GM21528 (cell line): ENCODE results near the gene SETD5.

Source experiments
- ATAC-seq: cut with Tn5 transposase; IDR thresholded peaks from one replicate; pipeline ENCODE4 v1.9.1; 2021; ENCODE audit warnings: mild to moderate bottlenecking, moderate library complexity; ENCODE audit not compliant: unreplicated experiment, low FRiP score

SETD5 gene, protein sequence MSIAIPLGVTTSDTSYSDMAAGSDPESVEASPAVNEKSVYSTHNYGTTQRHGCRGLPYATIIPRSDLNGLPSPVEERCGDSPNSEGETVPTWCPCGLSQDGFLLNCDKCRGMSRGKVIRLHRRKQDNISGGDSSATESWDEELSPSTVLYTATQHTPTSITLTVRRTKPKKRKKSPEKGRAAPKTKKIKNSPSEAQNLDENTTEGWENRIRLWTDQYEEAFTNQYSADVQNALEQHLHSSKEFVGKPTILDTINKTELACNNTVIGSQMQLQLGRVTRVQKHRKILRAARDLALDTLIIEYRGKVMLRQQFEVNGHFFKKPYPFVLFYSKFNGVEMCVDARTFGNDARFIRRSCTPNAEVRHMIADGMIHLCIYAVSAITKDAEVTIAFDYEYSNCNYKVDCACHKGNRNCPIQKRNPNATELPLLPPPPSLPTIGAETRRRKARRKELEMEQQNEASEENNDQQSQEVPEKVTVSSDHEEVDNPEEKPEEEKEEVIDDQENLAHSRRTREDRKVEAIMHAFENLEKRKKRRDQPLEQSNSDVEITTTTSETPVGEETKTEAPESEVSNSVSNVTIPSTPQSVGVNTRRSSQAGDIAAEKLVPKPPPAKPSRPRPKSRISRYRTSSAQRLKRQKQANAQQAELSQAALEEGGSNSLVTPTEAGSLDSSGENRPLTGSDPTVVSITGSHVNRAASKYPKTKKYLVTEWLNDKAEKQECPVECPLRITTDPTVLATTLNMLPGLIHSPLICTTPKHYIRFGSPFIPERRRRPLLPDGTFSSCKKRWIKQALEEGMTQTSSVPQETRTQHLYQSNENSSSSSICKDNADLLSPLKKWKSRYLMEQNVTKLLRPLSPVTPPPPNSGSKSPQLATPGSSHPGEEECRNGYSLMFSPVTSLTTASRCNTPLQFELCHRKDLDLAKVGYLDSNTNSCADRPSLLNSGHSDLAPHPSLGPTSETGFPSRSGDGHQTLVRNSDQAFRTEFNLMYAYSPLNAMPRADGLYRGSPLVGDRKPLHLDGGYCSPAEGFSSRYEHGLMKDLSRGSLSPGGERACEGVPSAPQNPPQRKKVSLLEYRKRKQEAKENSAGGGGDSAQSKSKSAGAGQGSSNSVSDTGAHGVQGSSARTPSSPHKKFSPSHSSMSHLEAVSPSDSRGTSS (N-terminal part only)

DNA sequence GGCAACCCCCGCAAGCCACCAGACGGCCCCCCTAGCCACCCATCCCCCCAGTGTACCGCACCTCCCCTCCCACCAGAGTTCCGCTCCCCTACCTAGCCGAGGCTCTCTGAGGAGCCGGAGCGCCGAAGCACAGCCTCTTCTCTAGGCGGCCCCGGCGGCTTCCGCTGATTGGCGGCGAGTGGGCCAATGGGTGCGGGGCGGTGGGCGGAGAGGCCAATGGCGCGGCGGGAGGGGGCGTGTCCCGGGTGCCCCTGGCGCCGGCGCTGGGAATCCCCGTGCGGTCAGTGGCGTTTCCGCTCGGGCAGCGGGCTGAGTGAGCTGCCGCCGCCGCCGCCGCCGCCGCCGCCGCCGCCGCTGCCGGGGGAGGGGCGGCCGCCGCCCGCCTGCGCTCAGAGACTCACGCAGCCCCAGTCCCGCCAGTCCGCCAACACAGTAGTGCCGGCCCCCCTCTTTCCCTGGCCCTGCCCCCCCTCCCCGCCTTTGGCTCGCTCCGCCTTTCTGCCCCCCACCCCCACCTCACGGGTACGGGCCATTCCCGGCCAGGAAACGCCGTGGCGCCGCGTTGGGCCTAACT, at the start of gene SETD5:
TSS of gene SETD5 (plus strand) at position 284 of the 574 bp plus-strand sequence. CDS start 31,324 bp downstream, outside the sequence.
- ATAC-seq, result peak; percentile 58

DNA sequence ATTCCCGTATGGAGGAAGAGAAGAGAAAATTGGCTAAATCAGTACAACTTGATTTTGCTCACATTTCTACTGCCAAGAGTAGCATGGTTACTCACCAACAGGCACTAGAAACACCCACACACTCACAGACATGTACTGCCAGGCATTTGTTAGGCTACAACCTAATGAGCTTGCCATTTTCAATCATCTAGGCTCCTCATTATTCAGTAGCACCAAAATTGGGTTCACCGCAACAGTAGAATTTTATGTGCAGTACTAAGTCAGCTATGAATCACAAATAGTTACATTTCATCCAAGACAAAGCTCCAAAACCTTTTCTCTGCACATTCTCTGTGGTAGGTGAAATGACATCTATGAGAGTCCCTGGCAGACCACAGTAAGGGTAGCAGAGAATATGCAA, 49.5 kb upstream of the SETD5 start:
- ATAC-seq, result no peak

DNA sequence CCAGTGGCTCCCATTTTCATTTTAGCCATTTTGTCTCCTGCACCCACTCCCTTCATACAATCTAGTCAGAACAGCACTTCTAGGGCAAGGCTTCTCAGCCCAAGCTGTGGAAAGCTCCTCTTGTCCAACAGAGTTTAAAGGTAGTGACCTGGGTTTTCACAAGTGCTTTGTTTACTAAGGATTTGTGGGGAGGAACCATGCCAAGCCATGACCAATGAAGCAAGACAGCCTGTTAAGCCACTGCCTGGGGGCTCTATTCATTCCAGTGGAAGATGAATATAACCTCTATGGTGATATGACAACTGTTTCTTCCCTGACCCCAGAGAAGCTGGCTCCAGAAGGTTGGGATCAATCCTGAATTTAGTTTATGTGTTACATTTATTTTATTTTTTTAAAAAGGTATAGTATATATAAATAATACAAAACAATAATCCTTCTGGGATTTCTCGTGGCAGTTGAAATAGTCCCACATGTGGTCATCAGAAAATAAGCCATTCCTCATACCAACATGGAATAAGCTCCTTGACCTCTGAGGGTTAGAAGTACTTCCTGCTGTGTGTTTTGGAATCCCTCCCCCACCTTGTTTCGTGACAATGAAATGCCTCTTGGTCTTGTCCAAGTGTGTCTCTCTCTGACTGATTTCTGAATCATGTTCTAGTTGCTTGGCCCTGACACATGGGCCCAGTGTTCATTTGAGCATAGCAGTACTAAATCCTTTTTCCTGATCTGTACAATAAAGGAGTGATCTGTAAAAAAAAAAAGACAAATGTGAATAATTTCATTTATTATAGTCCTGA, 47.9 kb upstream of the SETD5 start:
- ATAC-seq, result no peak

DNA sequence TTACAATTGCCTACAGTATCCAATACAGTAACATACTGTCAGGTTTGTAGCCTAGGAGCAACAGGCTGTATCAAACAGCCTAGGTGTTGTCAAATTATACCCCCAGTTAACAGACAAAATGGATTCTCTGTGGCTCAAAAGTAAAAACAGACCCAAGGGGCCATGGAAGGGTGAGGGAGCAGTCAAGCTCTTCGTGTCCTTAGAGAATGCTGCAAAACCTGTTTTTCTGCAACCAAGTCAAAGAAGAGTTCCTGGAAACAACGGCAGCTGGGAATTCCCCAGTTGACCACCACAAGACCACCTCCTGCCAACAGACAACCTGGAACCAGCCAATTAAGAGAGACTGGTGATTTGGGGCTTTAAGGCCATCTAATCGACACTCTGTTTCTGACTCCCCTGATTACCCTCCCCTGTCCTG, 45.7 kb upstream of the SETD5 start:
- ATAC-seq, result no peak

DNA sequence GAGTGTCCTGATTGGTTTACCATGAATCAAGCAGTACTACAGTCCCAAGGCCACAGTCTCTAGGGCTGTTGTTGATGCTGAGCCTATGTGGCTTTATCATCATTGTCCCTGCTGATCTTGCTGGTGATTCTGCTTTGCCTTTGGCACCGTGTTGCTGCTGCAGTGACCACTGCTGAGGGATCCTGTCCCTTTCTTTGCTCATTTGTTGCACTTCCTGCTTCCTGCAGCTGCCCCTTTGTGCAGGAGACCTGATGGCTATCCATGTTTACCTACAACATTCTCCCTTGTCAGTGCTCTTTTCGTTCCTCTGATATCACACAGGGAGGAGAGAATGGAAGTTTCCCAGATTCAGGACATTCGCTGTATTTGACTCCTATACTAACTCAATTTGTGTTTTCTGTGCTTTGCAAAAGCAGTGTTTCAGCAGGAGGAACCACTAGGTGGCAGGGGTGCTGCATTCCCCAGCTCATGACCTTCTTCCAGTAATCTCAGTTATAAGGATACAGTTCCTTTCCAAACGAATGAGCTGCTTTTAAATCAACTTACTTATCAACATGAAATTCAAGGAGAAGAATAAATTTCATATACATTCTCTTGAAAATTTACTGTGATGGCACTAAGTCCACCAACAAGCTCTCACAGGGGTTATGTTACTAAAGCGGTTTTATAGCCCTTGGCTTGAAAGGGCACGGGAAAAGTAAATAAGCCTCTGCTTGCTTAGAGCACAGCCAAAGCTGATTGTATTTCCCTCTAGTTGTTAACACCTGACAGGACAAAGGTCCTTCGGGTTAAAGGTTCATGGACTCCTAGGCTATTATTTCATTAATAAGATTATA, 44.3 kb upstream of the SETD5 start:
- ATAC-seq, result no peak

DNA sequence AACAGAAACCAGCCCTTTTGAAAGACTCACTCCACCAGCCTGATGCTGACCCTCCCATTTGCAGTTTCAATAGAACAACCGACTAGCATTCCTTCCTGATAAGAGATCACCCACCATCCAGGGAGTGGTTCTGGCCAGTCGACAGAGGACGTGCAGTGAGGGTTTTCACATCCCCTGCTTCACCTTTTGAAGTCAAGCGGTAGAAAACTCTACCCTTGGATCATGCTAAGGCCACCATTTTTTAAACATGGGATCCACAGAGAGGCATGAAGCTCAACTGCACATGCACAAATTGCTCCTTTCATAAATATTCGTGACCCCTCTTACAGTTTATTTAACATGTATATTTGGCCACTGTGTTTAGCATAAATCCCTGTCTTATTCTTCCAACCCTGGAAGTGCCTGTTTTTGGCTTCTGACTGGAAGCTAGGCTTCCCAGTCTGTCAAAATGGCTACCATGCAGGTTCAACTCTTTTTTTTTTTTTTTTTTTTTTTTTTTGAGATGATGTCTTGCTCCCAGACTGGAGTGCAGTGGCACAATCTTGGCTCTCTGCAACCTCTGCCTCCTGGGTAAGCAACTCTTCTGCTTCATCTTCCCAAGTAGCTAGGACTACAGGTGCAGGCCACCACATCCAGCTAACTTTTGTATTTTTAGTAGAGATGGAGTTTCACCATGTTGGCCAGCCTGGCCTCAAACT, 35.6 kb upstream of the SETD5 start:
- no peak for ATAC-seq

DNA sequence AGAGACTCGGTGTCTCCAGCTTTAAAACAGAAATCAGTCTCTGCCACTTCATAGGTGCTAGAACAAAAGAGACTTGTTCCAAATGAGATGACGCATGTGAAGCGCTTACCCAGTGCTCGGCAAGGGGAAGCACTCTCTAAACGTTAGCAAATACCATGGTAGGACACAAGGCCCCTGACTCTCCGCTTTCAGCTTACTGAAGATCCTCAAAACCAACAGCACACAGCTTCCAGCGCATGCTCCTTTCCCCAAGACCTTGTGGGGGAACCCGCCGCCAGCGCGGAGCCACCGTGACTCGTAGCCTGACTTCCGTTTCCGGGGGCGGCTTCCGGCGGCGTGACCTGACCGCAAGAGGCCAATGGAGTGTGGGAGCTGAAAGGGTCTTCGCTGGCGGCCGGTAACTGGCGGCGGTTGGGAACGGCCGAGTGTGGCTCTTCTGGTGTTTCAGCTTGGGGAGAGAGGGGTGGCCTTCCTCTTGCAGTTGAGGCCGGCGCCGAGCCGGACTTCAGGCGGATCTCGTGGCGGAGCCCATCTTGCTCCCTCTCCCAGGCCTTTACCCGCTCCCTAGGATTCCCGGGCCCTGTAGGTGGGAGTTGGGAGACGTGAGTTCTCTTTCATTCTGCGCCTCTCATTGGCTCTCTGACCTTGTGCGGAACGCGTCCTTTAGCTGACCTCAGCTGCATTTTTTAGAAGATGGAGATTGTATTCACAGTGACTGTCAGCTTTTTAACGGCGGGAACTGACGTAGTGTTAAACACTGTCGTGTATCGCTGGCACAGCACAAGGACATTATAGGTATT, 34.5 kb upstream of the SETD5 start, which contains the start of gene THUMPD3:
TSS of gene THUMPD3 (plus strand) at position 324 of the 800 bp plus-strand sequence. CDS start 2,015 bp downstream, outside the sequence.
- ATAC-seq, result peak; percentile 98

DNA sequence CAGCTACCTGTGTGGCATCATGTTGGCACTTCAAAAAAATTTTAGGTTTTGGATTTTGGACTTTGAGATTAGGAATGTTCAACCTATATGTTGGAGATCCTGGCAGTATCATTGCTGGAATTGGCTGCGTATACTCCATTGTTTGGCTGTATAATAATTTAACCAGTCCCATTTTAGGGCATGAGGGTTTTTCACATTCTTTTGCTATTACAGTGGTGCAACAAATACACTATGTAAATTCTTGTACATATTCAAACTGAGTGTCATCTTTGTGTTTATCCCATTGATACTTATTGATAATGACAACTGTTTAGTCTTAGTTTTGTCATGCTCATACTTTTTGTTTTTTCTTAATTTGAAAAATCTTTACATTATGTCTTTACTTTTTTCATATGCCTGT, 27.9 kb upstream of the SETD5 start:
- no peak for ATAC-seq

DNA sequence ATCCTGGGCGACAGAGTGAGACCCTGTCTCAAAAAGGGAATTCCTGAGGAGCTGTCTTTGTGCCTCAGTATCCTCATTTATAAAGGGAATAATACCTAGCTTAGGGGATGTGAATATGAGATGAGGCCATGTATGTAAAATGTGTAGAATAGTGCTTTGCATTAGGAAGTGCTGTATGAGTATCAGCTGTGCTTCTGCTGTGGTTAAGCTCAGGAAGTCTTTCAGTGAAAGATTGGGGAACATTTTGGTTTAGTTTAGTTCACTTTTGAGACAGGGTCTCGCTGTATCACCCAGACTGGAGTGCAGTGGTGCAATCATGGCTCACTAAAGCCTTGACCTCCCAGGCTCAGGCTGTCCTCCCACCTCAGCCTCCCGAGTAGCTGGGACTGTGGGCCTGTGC, 23.9 kb upstream of the SETD5 start:
- ATAC-seq, result no peak

DNA sequence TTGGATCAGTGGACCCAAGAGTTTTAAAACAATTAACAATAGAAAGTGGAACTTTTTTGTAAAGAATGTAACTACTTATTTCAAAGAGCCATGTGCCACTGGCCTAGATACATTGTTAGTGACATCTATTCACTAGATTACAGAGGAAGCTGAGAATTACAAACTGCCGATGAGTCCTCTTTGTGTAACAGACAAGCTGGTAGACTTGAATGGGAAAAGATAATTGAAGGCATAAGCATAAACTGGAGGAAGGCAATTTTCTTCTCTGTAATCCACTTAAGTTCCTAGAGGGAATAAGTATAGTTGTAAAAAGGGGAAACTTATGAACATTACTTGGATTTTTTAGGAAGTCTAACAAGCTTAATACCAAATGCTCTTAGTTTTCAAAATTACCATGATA, 19.4 kb upstream of the SETD5 start:
- no peak for ATAC-seq

DNA sequence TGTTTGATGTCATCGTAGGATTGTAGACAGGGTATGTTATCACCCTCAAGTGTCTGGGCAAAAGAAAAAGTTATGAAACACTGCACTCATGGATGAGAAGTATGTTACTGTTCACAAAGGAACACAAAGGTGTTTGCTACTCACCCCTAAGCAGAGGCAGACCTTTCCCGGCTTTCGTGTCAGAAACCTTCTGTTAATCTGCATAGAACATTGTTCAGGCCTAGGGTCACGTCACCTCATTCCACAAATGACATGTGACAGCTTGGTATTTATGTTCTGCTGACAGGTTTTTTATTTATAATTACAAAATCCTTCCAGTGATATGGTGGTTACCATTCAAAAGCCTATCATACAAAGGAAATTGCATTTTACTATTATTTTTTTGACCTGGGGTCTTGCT, 18.1 kb upstream of the SETD5 start:
- no peak for ATAC-seq

DNA sequence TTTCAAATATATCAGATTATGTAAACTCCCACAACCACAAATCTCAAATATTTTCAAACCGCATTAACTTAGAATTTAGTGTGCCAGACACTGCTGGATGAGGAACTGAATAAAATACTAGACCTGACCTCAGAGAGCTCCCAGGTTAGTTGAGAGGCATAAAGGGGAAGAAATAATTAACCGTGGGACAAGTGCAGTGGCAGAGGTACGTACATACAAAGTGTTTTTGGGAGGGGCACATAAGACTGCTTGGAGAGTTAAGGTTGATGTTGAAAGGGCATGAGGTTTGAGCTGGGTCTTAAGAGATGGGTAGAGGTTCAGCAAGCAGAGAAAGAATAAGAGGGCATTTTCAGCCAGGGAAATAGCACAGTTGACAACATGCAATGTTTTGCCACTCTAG, 17.4 kb upstream of the SETD5 start:
- ATAC-seq, result no peak

DNA sequence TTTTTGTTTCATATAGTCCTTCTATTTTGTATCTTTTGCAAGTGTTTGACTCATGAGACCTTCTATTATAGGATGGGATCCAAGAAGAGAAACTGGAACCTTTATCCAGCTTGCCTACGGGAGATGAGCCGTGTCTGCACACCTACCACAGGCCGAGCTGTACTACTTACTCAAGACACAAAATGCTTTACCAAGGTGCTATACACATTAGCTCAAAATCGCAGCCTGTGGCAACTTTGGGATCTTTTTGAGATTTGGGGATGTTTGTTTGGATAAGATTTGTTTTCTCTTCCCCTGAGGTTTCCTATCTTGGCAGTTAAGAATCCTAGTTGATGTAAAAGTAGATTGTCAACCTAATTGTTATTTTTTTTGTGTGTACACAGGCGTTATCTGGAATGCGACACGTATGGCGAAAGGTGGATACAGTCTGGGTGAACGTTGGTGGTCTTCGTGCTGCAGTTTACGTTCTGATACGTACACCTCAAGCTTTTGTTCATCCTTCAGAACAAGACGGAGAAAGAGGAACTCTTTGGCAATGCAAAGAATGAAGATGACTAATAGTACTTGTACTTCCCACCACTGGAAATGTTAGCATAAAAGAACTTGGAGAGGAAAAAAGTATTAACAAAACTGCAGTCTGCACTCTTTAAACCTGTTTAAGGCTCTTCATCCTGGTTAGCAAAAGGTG, 13.1 kb upstream of the SETD5 start:
- no peak for ATAC-seq

DNA sequence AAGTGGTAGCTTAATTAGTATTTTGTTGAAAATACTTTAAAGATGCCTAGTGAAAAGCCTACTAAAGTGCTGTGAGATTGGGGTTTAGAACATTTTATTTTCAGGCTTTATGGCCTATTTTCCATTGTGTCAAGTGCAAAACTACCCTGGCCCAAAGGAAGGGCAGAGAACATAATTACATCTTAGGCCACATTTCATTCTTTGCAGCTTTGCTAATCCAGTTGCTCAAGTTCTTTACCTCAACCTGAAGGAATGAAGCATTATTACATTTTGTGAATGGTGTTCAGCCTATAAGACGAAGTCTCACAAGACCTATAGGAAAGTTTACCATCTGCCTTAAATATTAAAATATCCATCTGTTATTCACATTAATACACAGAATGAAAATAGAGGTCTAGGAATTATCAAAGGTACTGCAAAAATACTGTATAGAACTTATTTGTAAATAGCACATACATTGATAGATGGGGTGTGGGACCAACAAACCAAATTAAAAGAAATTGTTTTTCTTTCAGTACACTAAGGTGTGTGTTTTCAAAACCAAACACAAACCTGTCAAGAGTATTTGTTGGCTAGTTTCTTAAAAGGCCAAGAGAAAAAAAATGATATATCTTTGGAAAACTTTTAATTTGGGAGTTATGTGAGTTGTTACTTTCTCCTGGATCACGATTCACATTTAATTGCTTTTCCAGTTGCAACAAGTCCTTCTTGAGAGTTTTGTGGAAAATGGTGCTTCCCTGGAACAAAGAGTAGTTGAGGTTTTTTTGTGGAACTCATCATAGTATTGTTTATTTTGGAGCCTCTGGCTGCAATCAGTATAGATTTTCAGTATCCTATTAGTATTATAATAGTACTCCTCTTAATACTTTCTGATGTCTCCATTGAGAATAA, 12.0 kb upstream of the SETD5 start:
- no peak for ATAC-seq

DNA sequence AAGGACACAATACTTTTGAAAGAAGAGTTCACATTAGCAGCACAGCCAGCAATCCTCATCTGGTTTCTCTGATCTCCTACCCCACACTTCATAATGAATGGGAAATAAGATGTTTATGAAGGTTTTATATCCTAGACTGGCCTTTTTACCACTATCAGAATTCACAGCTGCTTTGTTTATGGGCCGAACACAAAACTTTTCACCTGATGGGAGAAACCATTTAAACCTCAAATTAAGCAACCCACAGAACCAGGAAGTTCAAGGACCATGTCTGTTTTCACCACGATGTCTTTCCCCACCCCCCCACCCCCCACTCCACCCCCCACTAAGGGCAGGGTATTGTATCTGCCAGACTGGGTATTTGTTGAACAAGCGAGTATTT, 11.3 kb upstream of the SETD5 start:
- ATAC-seq, result no peak
